GM21526 (cell line): ENCODE results near the gene SERPINF2.
"Not testable (repeated sequence)": the region's sequence is repeated elsewhere in the genome, so short reads cannot be mapped to it uniquely, and the experiment has no call there.

Experiments used
- ATAC-seq: cut with Tn5 transposase; IDR thresholded peaks from one replicate; pipeline ENCODE4 v1.9.1; 2021; ENCODE audit warnings: moderate library complexity; ENCODE audit not compliant: unreplicated experiment, low FRiP score

Gene SERPINF2

GRCh38 chr17:1733759-1734158, 8.9 kb upstream of the SERPINF2 start:
- no peak for ATAC-seq

- no peak for ATAC-seq
These were observed 7.3 kb upstream of the SERPINF2 start for GRCh38 chr17:1735418-1735817.

- no peak for ATAC-seq
These were observed 6.8 kb upstream of the SERPINF2 start for GRCh38 chr17:1735834-1736347.

GRCh38 chr17:1736348-1737281, 6.1 kb upstream of the SERPINF2 start:
- ATAC-seq, result no peak

GRCh38 chr17:1737531-1738291, 5.0 kb upstream of the SERPINF2 start:
- no peak for ATAC-seq

- ATAC-seq, result not testable (repeated sequence)
These were observed 772 bp upstream of the SERPINF2 start for GRCh38 chr17:1741899-1742298.

- no peak for ATAC-seq
These were observed 393 bp downstream of the SERPINF2 start for GRCh38 chr17:1743088-1743439.

GRCh38 chr17:1744551-1745512, 2.2 kb downstream of the SERPINF2 start:
- no peak for ATAC-seq

- no peak for ATAC-seq
These were observed 2.9 kb downstream of the SERPINF2 start for GRCh38 chr17:1745513-1746020.

GRCh38 chr17:1746975-1747543, 4.4 kb downstream of the SERPINF2 start:
- no peak for ATAC-seq

- ATAC-seq, result no peak
These were observed 8.0 kb downstream of the SERPINF2 start for GRCh38 chr17:1750628-1751027.

- no peak for ATAC-seq
These were observed 10.0 kb downstream of the SERPINF2 start for GRCh38 chr17:1752425-1753262.

GRCh38 chr17:1753767-1754429, 11.2 kb downstream of the SERPINF2 start:
- ATAC-seq, result no peak

GRCh38 chr17:1754430-1755112, 11.9 kb downstream of the SERPINF2 start:
- no peak for ATAC-seq

GRCh38 chr17:1755252-1755826, 12.7 kb downstream of the SERPINF2 start:
- ATAC-seq, result no peak

GRCh38 chr17:1755827-1756262, 13.2 kb downstream of the SERPINF2 start:
- no peak for ATAC-seq

- no peak for ATAC-seq
These were observed 16.1 kb downstream of the SERPINF2 start for GRCh38 chr17:1758807-1759206.
